GM18505 (cell line): ENCODE measurements around the gene CPNE4.

Source experiments
- ATAC-seq: cut with Tn5 transposase; IDR thresholded peaks from one replicate; pipeline ENCODE4 v1.9.1; 2021; ENCODE audit not compliant: unreplicated experiment
- POLR2A ChIP-seq: IDR thresholded peaks from 4 replicates; pipeline ENCODE4 v1.6.1; 2011; ENCODE audit warnings: borderline replicate concordance; ENCODE audit not compliant: insufficient read depth, insufficient read length; ENCODE audit errors: extremely low read depth

The CPNE4 gene

GRCh38 chr3:132037581-132037980 is 2.8 kb upstream of the CPNE4 start:
- no peak for ATAC-seq
- TF ChIP-seq POLR2A: no peak

- no peak for TF ChIP-seq POLR2A
Measured at GRCh38 chr3:132037056-132037455, 2.2 kb upstream of the CPNE4 start.

GRCh38 chr3:132034097-132034485 is 723 bp downstream of the CPNE4 start:
- TF ChIP-seq POLR2A: no peak
- ATAC-seq: no peak

More at GRCh38 chr3:132037056-132037455, 2.2 kb upstream of the CPNE4 start:
- ATAC-seq: no peak

- no peak for TF ChIP-seq POLR2A
- no peak for ATAC-seq
Measured at GRCh38 chr3:132033471-132033870, 1.3 kb downstream of the CPNE4 start.

DNA sequence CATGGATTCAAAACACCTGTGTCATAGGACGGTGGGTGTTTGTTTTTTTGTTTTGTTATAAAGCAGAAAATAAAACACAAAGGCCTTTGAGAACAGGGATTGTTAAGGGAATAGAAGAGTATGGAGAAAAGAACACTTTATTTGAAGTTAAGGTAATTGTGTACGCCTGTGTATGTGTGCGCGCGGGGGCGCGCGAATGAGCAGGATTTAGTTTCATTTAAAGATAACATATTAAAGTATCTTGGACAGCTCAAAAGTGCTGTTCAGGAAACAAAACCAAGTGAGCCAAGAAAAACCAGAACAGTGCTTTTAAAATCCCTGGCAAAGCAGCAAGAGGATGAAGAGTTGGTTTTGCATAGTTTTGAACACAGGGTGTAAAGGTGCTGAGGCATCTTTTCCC is 1.9 kb downstream of the CPNE4 start:
- no peak for TF ChIP-seq POLR2A
- no peak for ATAC-seq

- ATAC-seq: no peak
Measured at GRCh38 chr3:132029182-132029902, 5.5 kb downstream of the CPNE4 start.

DNA sequence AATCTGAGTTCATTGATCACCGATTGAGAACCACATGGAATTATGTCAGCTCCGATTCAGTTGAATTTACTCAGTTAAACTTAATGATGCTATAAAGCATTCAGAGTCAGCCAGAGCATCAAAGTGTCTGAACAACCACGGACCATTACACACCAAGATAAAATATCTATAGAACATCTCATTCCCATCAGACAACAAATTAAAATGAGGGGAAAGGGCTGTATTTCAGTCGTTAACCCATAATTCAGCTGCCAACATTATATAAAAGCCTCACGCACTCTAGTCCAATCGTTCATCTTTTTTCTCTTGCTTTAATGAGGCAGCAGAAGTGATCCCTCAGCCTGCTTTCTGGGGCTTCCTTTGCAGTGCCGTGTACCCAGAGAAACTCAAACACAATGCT is 11.9 kb downstream of the CPNE4 start:
- TF ChIP-seq POLR2A: no peak
- ATAC-seq: no peak

More at GRCh38 chr3:132029182-132029902, 5.5 kb downstream of the CPNE4 start:
- TF ChIP-seq POLR2A: no peak

DNA sequence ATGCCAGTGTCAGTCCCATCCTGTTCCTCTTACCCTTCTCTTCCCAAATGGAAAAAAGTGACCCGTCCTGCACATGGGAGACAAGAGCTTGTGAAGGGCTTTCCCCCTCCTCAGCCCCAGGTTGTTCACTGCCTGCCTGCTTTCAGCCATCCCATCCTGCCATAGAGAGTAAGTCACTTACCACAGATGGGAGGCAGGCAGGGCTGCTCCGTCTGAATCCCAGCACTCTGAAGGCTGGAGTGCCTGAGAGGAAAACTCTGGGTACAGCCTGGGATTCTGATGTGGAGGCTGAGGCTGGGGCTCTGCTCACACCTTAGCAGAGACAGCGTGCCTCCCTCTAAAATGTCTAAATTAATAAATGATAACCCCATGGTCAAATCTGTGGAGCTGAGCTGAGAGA is 14.8 kb downstream of the CPNE4 start:
- ATAC-seq: no peak
- no peak for TF ChIP-seq POLR2A

DNA sequence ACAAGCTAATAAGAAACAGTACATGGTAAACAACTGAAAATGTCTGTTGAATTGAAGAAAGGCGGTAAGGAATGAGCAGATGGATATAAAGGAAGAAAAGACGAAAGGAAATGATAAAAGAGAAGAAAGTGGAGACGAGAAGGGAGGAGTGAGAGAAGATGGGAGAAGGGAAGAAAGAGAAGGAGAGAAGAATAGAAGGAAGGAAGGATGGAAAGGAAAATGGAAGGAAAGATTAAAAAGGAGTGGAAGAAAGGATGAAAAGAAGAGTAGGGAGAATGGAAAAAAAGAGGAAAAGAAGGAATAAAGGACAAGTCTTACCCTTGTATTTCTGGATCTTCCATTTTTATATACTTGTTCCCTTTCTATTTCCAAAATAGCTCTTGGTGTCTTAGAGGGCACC is 17.7 kb downstream of the CPNE4 start:
- ATAC-seq: no peak
- no peak for TF ChIP-seq POLR2A

DNA sequence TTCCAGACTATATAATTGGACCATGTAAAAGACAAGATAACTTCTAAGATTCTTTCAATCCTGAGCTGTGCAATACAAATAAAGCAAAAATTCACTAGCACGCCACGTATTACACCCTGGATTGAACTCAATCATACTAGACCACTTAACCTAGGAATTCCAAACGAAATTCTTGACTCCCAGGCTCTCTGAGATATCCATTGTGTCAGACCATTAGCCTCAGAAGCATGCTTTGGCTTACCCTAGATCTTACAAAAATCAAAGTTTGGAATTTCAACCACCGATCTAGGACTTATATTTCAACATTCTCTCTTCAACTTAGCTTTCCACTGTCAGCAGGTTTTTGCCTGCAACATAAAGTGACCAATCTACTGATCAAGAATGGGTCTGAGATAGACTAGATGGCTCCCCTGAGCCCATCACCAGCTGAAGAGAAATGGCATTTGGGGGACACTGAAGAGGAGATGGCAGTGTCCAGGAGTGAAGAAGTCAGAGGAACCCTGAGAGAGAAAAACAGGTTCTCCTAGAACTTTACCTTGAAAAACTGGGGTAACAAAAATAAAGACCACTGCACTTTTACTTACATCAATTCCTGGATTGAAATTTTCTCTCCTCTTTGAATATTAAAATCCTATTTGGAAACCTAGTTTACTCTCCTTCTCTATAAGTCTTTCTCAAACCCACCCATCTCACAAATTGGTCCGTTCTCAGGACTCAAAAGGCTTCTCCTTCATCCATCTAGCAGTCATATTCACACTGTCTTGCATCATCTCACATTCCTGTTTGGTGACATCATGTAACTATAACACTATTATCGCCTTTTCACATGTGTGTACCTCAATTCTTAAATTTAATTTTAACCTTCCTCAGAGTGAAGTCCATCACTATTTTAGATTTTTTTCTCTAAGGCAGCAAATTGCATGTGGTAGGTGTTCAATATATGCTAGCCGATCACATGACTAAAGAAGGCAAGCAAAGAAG is 18.5 kb downstream of the CPNE4 start:
- TF ChIP-seq POLR2A: no peak
- no peak for ATAC-seq

DNA sequence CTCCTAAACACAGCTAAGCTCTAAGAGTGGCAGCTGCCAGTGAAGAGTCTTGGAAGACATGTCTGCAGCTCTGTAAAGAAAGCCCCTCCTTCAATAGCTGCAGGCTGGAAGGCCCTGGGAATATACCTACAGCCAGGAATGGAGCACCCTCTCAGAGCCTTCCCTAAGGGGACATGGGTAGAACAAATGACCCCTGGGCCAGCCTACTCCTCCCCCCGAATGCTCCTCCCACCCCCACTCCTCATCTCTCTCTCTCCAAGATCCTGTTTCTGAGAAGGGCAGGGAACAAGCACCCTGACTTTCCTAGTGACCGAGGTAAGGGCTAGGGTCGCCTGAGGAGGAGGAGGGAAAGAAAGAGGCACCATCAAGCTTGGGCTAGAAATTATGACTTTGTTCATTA is 20.7 kb downstream of the CPNE4 start:
- TF ChIP-seq POLR2A: no peak
- ATAC-seq: no peak

- no peak for ATAC-seq
- TF ChIP-seq POLR2A: no peak
Measured at GRCh38 chr3:132009241-132009640, 25.6 kb downstream of the CPNE4 start.

GRCh38 chr3:132008837-132009236 is 26.0 kb downstream of the CPNE4 start:
- ATAC-seq: no peak
- TF ChIP-seq POLR2A: no peak

GRCh38 chr3:132007617-132008016 is 27.2 kb downstream of the CPNE4 start:
- ATAC-seq: no peak
- TF ChIP-seq POLR2A: no peak
